Mucosa of stomach (tissue), 1 donor: ENCODE results near the gene ZNF69.
"Not testable (repeated sequence)": the region's sequence is repeated elsewhere in the genome, so short reads cannot be mapped to it uniquely, and the experiment has no call there.

Source experiments
- H3K27me3 ChIP-seq: one replicate; pipeline ENCODE4 v1.7.0; 2013; ENCODE audit warnings: mild to moderate bottlenecking, low read length; ENCODE audit not compliant: control insufficient read depth, insufficient read depth
- H3K36me3 ChIP-seq: one replicate; pipeline ENCODE4 v1.7.0; 2013; ENCODE audit warnings: low read length; ENCODE audit not compliant: control insufficient read depth, insufficient read depth
- H3K4me1 ChIP-seq: one replicate; pipeline ENCODE4 v1.7.0; 2013; ENCODE audit warnings: mild to moderate bottlenecking, low read length; ENCODE audit not compliant: control insufficient read depth, insufficient read depth
- H3K4me3 ChIP-seq: one replicate; pipeline ENCODE4 v1.7.0; 2013; ENCODE audit warnings: low read length
- H3K9ac ChIP-seq: one replicate; pipeline ENCODE4 v1.7.0; 2013; ENCODE audit warnings: mild to moderate bottlenecking, low read length, moderate library complexity
- H3K9me3 ChIP-seq: one replicate; pipeline ENCODE4 v1.7.0; 2013; ENCODE audit warnings: mild to moderate bottlenecking, low read length, moderate library complexity; ENCODE audit not compliant: control insufficient read depth
- donor health status: Pancreatic carcinoma.

The ZNF69 gene

GRCh38 chr19:11887611-11888531, at the start of gene ZNF69:
Gene ZNF69 (plus strand): TSS chr19:11887782. CDS start chr19:11887924, 142 bp downstream.
- Histone ChIP-seq H3K36me3 (no peaks in the 10 kb centered on the region), H3K9ac (peak within 1 kb of the TSS; percentile 83), H3K27me3 (no peaks in the 10 kb centered on the region), H3K4me3 (peak within 1 kb of the TSS; percentile 62), H3K4me1 (peaks cover 17% of the 10 kb centered on the region), H3K9me3 (no peaks in the 10 kb centered on the region)

GRCh38 chr19:11843722-11844121, 43.9 kb upstream of the ZNF69 start:
- H3K4me3 ChIP-seq, result no peak overlapping the region
- H3K27me3 ChIP-seq, result no peaks in the 10 kb centered on the region
- H3K36me3 ChIP-seq, result no peaks in the 10 kb centered on the region
- H3K4me1 ChIP-seq, result peaks cover 4% of the 10 kb centered on the region
- no peak overlapping the region for H3K9ac ChIP-seq
- H3K9me3 ChIP-seq, result no peaks in the 10 kb centered on the region

- H3K36me3 ChIP-seq, H3K4me3 ChIP-seq, H3K9me3 ChIP-seq, H3K27me3 ChIP-seq, H3K4me1 ChIP-seq, H3K9ac ChIP-seq: not testable (repeated sequence)
Measured at GRCh38 chr19:11847615-11848014, 40.0 kb upstream of the ZNF69 start.

GRCh38 chr19:11848200-11848593, 39.4 kb upstream of the ZNF69 start:
- Histone ChIP-seq H3K36me3 (no peaks in the 10 kb centered on the region), H3K27me3 (no peaks in the 10 kb centered on the region), H3K4me3 (peak overlapping the region; percentile 5), H3K9ac (peak overlapping the region; percentile 60), H3K4me1 (peaks cover 4% of the 10 kb centered on the region), H3K9me3 (no peaks in the 10 kb centered on the region)

- peak within 1 kb of the TSS; percentile 5 for H3K4me3 ChIP-seq
- no peaks in the 10 kb centered on the region for H3K27me3 ChIP-seq
- H3K9ac ChIP-seq, result peak within 1 kb of the TSS; percentile 60
- H3K36me3 ChIP-seq, result no peaks in the 10 kb centered on the region
- H3K9me3 ChIP-seq, result no peaks in the 10 kb centered on the region
- H3K4me1 ChIP-seq, result peaks cover 4% of the 10 kb centered on the region
Measured at GRCh38 chr19:11848594-11849469, 38.8 kb upstream of the ZNF69 start, which contains the start of gene ZNF439. Gene ZNF439 (plus strand): TSS chr19:11848726. CDS start chr19:11848868, 142 bp downstream.

GRCh38 chr19:11850289-11850688, 37.3 kb upstream of the ZNF69 start:
- H3K4me3 ChIP-seq, H3K4me1 ChIP-seq, H3K27me3 ChIP-seq, H3K36me3 ChIP-seq, H3K9ac ChIP-seq, H3K9me3 ChIP-seq: not testable (repeated sequence)

GRCh38 chr19:11853358-11853757, 34.2 kb upstream of the ZNF69 start:
- Histone ChIP-seq H3K9ac (no peak overlapping the region), H3K27me3 (no peaks in the 10 kb centered on the region), H3K4me3 (no peak overlapping the region), H3K9me3 (no peaks in the 10 kb centered on the region), H3K36me3 (no peaks in the 10 kb centered on the region), H3K4me1 (peaks cover under 1% of the 10 kb centered on the region)

GRCh38 chr19:11856596-11857250, 30.9 kb upstream of the ZNF69 start:
- H3K4me1 ChIP-seq, result no peaks in the 10 kb centered on the region
- H3K9ac ChIP-seq, result no peak overlapping the region
- H3K9me3 ChIP-seq, result no peaks in the 10 kb centered on the region
- H3K4me3 ChIP-seq, result no peak overlapping the region
- H3K36me3 ChIP-seq, result no peaks in the 10 kb centered on the region
- H3K27me3 ChIP-seq, result no peaks in the 10 kb centered on the region

GRCh38 chr19:11860721-11861120, 26.9 kb upstream of the ZNF69 start:
- Histone ChIP-seq H3K9ac (no peak overlapping the region), H3K9me3 (no peaks in the 10 kb centered on the region), H3K4me3 (no peak overlapping the region), H3K4me1 (no peaks in the 10 kb centered on the region), H3K36me3 (no peaks in the 10 kb centered on the region), H3K27me3 (no peaks in the 10 kb centered on the region)

- Histone ChIP-seq H3K4me3 (no peak overlapping the region), H3K27me3 (no peaks in the 10 kb centered on the region), H3K36me3 (no peaks in the 10 kb centered on the region), H3K9me3 (no peaks in the 10 kb centered on the region), H3K9ac (no peak overlapping the region), H3K4me1 (no peaks in the 10 kb centered on the region)
Measured at GRCh38 chr19:11861301-11861700, 26.3 kb upstream of the ZNF69 start.

GRCh38 chr19:11867766-11868165, 19.8 kb upstream of the ZNF69 start:
- not testable (repeated sequence) for H3K4me1 ChIP-seq, H3K27me3 ChIP-seq, H3K9ac ChIP-seq, H3K4me3 ChIP-seq
- peaks cover 15% of the 10 kb centered on the region for H3K9me3 ChIP-seq
- peaks cover 10% of the 10 kb centered on the region for H3K36me3 ChIP-seq
